AG04450 (cell line): Measurements from ENCODE around the gene RTN4RL1. TPM values are rescaled to one million over a fixed set of nuclear protein-coding genes. Genes with fewer than 3 reads are reported as not detected.
A peak's percentile ranks its signal among the peaks of the same experiment; 100 is the strongest.

ENCODE experiments used
- CTCF ChIA-PET: fragments of 300-600, 350-600 bp; formaldehyde crosslinking; extraction: SDS; loops from one replicate; lab custom pipeline; 2022; ENCODE audit warnings: antibody characterized with exemption, inconsistent platforms; lab: Charles Lee
- POLR2A ChIA-PET: fragments of 350-600 bp; formaldehyde crosslinking; extraction: SDS; loops from one replicate; lab custom pipeline; 2021; ENCODE audit warnings: antibody characterized with exemption, inconsistent platforms; lab: Yijun Ruan, JAX
- DNase-seq: peaks from one replicate; pipeline ENCODE4 v3.0.0-alpha.2; 2011; ENCODE audit warnings: low read depth, low spot score
- H3K27ac ChIP-seq: one replicate; pipeline ENCODE4 v1.5.1; 2012; ENCODE audit warnings: low read depth, low read length, control low read depth
- H3K27me3 ChIP-seq: one replicate; pipeline ENCODE4 v1.6.0; 2012; ENCODE audit warnings: low read length; ENCODE audit not compliant: control insufficient read depth, insufficient read depth
- H3K4me3 ChIP-seq: 2 replicates; pipeline ENCODE4 v1.5.1; 2011; ENCODE audit warnings: mild to moderate bottlenecking, low read depth, low read length, control low read depth
- H3K9me3 ChIP-seq: 2 replicates; pipeline ENCODE4 v1.5.1; 2012; ENCODE audit warnings: low read length; ENCODE audit not compliant: control insufficient read depth, insufficient read depth
- polyA plus RNA-seq: library from polyadenylated mRNA; depleted of rRNA; stranded (reverse); fragments of >200 nt; gene quantifications from 2 replicates; pipeline ENCODE4 v1.2.3, GENCODE V29; 2011
- TF ChIP-seq, protein P1 (sequence below): IDR thresholded peaks from 2 replicates; pipeline ENCODE4 v1.5.1; 2011; ENCODE audit warnings: low read depth, low read length, control low read depth, inconsistent platforms

RTN4RL1 gene
- polyA plus RNA-seq, 1 experiment = 0.04 TPM

GRCh38 chr17:1904273-1905182 is 120.6 kb downstream of the RTN4RL1 start:
- ChIA-PET CTCF (interaction anchor here (1.3 to 2.0 kb wide), 2 partner anchors 121 to 127 kb away, joined by 3 to 7 read pairs; partner anchors contain the start of gene RTN4RL1), POLR2A (no interaction called here)
- TF ChIP-seq, protein P1, sequence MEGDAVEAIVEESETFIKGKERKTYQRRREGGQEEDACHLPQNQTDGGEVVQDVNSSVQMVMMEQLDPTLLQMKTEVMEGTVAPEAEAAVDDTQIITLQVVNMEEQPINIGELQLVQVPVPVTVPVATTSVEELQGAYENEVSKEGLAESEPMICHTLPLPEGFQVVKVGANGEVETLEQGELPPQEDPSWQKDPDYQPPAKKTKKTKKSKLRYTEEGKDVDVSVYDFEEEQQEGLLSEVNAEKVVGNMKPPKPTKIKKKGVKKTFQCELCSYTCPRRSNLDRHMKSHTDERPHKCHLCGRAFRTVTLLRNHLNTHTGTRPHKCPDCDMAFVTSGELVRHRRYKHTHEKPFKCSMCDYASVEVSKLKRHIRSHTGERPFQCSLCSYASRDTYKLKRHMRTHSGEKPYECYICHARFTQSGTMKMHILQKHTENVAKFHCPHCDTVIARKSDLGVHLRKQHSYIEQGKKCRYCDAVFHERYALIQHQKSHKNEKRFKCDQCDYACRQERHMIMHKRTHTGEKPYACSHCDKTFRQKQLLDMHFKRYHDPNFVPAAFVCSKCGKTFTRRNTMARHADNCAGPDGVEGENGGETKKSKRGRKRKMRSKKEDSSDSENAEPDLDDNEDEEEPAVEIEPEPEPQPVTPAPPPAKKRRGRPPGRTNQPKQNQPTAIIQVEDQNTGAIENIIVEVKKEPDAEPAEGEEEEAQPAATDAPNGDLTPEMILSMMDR = no peak
- no peak for DNase-seq
- Histone ChIP-seq H3K27me3 (peaks cover 36% of the 10 kb centered on the region), H3K27ac (no peak overlapping the region), H3K4me3 (no peak overlapping the region), H3K9me3 (no peaks in the 10 kb centered on the region)

DNA sequence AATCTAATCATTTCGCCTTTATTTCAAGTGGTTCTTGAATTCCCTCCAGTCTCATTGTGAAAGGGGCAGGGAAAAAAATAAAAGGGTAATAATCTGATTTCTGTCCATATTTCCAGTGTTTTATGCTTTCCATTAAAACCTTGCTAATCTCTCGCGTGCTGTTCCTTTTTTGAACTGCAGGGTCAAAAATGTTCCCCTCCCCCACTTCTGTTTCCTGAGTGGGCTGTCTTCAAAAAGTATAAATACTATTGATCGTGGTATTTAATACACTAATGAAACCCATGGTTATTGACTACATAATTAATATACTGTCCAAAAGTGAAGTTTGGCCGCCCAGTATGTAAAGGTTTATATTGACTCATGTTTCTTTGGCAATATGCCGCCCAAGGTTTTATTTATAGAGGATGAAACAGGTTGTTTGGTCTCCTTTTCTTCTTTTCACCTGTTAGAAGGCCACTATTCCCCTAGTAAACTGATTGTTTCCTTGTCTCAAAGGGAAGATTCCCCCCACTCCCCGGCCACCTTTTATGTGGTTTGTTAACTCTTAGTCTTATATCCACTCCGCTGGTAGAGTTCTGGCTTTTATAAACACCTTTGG is 125.6 kb downstream of the RTN4RL1 start:
- H3K9me3 ChIP-seq = no peaks in the 10 kb centered on the region
- H3K27me3 ChIP-seq = no peaks in the 10 kb centered on the region
- H3K27ac ChIP-seq = no peak overlapping the region
- H3K4me3 ChIP-seq = no peak overlapping the region
- ChIA-PET POLR2A (no interaction called here), CTCF (no interaction called here)
- TF ChIP-seq, protein P1 = peak; percentile 43
- no peak for DNase-seq

DNA sequence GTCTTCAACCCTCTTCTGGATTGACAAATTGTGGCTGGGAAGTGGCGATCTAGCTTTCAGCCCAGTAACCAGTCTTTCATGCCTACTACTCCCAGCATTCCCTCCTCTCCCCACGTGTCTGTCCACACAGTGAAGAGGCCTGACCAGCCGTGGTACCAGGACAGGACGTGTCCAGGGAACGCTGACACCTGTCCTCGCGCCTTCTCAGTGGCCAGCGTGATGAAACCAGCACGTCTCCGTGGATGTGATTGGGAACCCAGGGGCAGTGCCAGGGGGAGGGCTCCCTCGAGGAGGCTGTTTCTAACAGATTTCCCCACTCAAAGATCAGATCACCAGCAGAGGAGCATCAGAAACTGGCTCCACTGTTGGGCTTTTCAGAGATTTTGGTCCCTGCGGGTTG is 126.3 kb downstream of the RTN4RL1 start:
- ChIA-PET CTCF (no interaction called here), POLR2A (no interaction called here)
- TF ChIP-seq, protein P1 = no peak
- Histone ChIP-seq H3K9me3 (no peaks in the 10 kb centered on the region), H3K27ac (no peak overlapping the region), H3K4me3 (no peak overlapping the region), H3K27me3 (no peaks in the 10 kb centered on the region)
- DNase-seq = no peak

DNA sequence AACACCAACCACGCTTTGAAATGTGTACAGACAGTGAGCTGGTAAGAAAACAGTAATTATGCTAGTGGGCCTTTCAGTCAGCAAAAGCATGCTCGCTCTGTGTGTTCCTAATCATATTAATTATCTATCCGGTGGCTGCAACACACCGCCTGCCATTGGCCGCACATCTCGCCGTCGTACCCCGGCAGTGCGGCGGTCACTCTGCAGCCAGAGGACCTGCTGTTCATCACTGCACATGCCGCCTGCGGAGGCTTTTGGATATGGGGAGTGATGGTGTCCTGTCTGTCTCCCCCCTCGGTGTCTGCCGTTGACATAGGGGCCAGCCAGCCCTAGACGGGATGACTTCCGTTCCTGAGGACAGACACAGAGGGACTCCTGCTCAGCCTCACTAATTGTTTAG is 126.8 kb downstream of the RTN4RL1 start:
- ChIA-PET CTCF (no interaction called here), POLR2A (no interaction called here)
- Histone ChIP-seq H3K4me3 (no peak overlapping the region), H3K27ac (no peak overlapping the region), H3K9me3 (no peaks in the 10 kb centered on the region), H3K27me3 (no peaks in the 10 kb centered on the region)
- TF ChIP-seq, protein P1 = no peak
- no peak for DNase-seq

GRCh38 chr17:1897105-1897656 is 128.0 kb downstream of the RTN4RL1 start:
- Histone ChIP-seq H3K4me3 (no peak overlapping the region), H3K27me3 (no peaks in the 10 kb centered on the region), H3K9me3 (no peaks in the 10 kb centered on the region), H3K27ac (no peak overlapping the region)
- ChIA-PET CTCF (no interaction called here), POLR2A (interaction anchor here (0.5 kb wide), 1 partner anchor 128 kb away, joined by 5 read pairs; the partner anchor contains the start of gene RTN4RL1)
- TF ChIP-seq, protein P1 = no peak
- no peak for DNase-seq
